GM19023 (cell line): Measurements from ENCODE around the gene GRIA3.
"Not testable (repeated sequence)": the region's sequence is repeated elsewhere in the genome, so short reads cannot be mapped to it uniquely, and the experiment has no call there.

Experiments used
- ATAC-seq: cut with Tn5 transposase; IDR thresholded peaks from one replicate; pipeline ENCODE4 v1.9.1; 2021; ENCODE audit warnings: mild to moderate bottlenecking, moderate library complexity; ENCODE audit not compliant: unreplicated experiment

GRIA3 gene

GRCh38 chrX:123267220-123267619 is 83.1 kb downstream of the GRIA3 start:
- ATAC-seq: no peak

- no peak for ATAC-seq
Observed at GRCh38 chrX:123271902-123272301, 87.8 kb downstream of the GRIA3 start.

- no peak for ATAC-seq
Observed at GRCh38 chrX:123272630-123273029, 88.6 kb downstream of the GRIA3 start.

- ATAC-seq: no peak
Observed at GRCh38 chrX:123274796-123275195, 90.7 kb downstream of the GRIA3 start.

- peak; percentile 38 for ATAC-seq
Observed at GRCh38 chrX:123277347-123277746, 93.3 kb downstream of the GRIA3 start.

GRCh38 chrX:123277821-123278220 is 93.7 kb downstream of the GRIA3 start:
- peak; percentile 55 for ATAC-seq

- ATAC-seq: no peak
Observed at GRCh38 chrX:123282241-123282640, 98.2 kb downstream of the GRIA3 start.

- ATAC-seq: not testable (repeated sequence)
Observed at GRCh38 chrX:123283407-123283806, 99.3 kb downstream of the GRIA3 start.

- ATAC-seq: no peak
Observed at GRCh38 chrX:123291623-123292022, 107.5 kb downstream of the GRIA3 start.

- ATAC-seq: no peak
Observed at GRCh38 chrX:123298026-123298425, 113.9 kb downstream of the GRIA3 start.

- no peak for ATAC-seq
Observed at GRCh38 chrX:123303429-123303828, 119.4 kb downstream of the GRIA3 start.

GRCh38 chrX:123308658-123309057 is 124.6 kb downstream of the GRIA3 start:
- ATAC-seq: no peak

GRCh38 chrX:123310112-123310511 is 126.0 kb downstream of the GRIA3 start:
- no peak for ATAC-seq

GRCh38 chrX:123311486-123311885 is 127.4 kb downstream of the GRIA3 start:
- ATAC-seq: no peak

GRCh38 chrX:123313486-123313885 is 129.4 kb downstream of the GRIA3 start:
- no peak for ATAC-seq

- ATAC-seq: no peak
Observed at GRCh38 chrX:123320622-123321021, 136.5 kb downstream of the GRIA3 start.

GRCh38 chrX:123322536-123322935 is 138.5 kb downstream of the GRIA3 start:
- ATAC-seq: no peak

- ATAC-seq: peak; percentile 62
Observed at GRCh38 chrX:123324625-123325024, 140.5 kb downstream of the GRIA3 start.

GRCh38 chrX:123330229-123330942 is 146.3 kb downstream of the GRIA3 start:
- ATAC-seq: peak; percentile 72

GRCh38 chrX:123331349-123331748 is 147.3 kb downstream of the GRIA3 start:
- ATAC-seq: no peak

GRCh38 chrX:123331859-123332258 is 147.8 kb downstream of the GRIA3 start:
- no peak for ATAC-seq

- ATAC-seq: no peak
Observed at GRCh38 chrX:123336666-123337065, 152.6 kb downstream of the GRIA3 start.
